HCT116 (cell line): ENCODE measurements around the gene SLAIN1. TPM values are rescaled to one million over a fixed set of nuclear protein-coding genes. Genes with fewer than 3 reads are reported as not detected.

ENCODE experiments used
- ATAC-seq: fragments of 200-7000 bp; cut with Tn5 transposase; 2 replicates; pipeline ENCODE4 v1.9.1; 2020; ENCODE audit warnings: mild to moderate bottlenecking, moderate library complexity
- BruUV-seq: library from RNA; stranded (reverse); fragments of 400-500 nt; replicated peaks from 2 replicates; lab custom pipeline; 2021; lab: Mats Ljungman, UMichigan
- CTCF ChIA-PET: fragments of 300-600 bp; sonication (Branson Sonifier 250); formaldehyde crosslinking; loops from one replicate; lab custom pipeline; 2021; ENCODE audit warnings: antibody characterized with exemption; lab: Charles Lee
- POLR2A ChIA-PET: fragments of 300-600, 350-600 bp; sonication (Branson Sonifier 250); formaldehyde crosslinking; loops from one replicate; lab custom pipeline; 2021; ENCODE audit warnings: antibody characterized with exemption; lab: Charles Lee
- RAD21 ChIA-PET, 2 experiments: fragments of 300-600 bp; sonication (Branson Sonifier 250); formaldehyde crosslinking; loops; one replicate each; lab custom pipeline; 2023; ENCODE audit warnings: low total read pairs in 2 of 2; ENCODE audit not compliant: uncharacterized antibody in 2 of 2, unreplicated experiment in 2 of 2, low non-redundant PET in 1 of 2; lab: Charles Lee
- DNase-seq: peaks from one replicate; pipeline ENCODE4 v3.0.0-alpha.2; 2010; ENCODE audit warnings: low read depth, low spot score
- H2AFZ ChIP-seq: fragments of 200-600 bp; shearing (Covaris generic), sonication (generic); 2 replicates; pipeline ENCODE4 v1.6.1; 2017; ENCODE audit warnings: low read depth, mixed run types, mixed read lengths, antibody characterized with exemption, low read length; ENCODE audit not compliant: poor library complexity, severe bottlenecking
- H3K27ac ChIP-seq: 2 replicates; pipeline ENCODE4 v1.5.1; 2012; ENCODE audit warnings: low read depth, low read length
- H3K27me3 ChIP-seq: fragments of 200-600 bp; sonication (generic); 2 replicates; pipeline ENCODE4 v1.6.1; 2016; ENCODE audit warnings: mixed run types, low read length, mixed read lengths; ENCODE audit not compliant: insufficient read depth
- H3K36me3 ChIP-seq, 2 experiments: fragments of 200-500 bp in 1 of 2; fragments of 200-600 bp in 1 of 2; sonication (Bioruptor generic) in 1 of 2; sonication (generic) in 1 of 2; 2 replicates each; pipeline versions ENCODE4 v1.5.1 to v1.6.1; 2014 to 2016; ENCODE audit warnings: low read length in 2 of 2, inconsistent platforms in 1 of 2, mixed read lengths in 1 of 2, mixed run types in 1 of 2; ENCODE audit not compliant: insufficient read depth in 2 of 2, control insufficient read depth in 1 of 2
- H3K4me1 ChIP-seq, 2 experiments: fragments of 200-600 bp in 1 of 2; sonication (generic) in 1 of 2; 2 replicates each; pipeline versions ENCODE4 v1.5.1 to v1.6.1; 2012 to 2017; ENCODE audit warnings: low read length in 2 of 2, inconsistent platforms in 1 of 2, mild to moderate bottlenecking in 1 of 2, mixed read lengths in 1 of 2, mixed run types in 1 of 2, moderate library complexity in 1 of 2; ENCODE audit not compliant: insufficient read depth in 2 of 2, control insufficient read depth in 1 of 2
- H3K4me2 ChIP-seq: fragments of 200-600 bp; sonication (generic); 2 replicates; pipeline ENCODE4 v1.6.1; 2017; ENCODE audit warnings: mixed run types, low read length, mixed read lengths
- H3K4me3 ChIP-seq, 2 experiments: fragments of 200-600 bp in 1 of 2; sonication (generic) in 1 of 2; replicated peaks in 1 of 2; 2 replicates each; pipeline ENCODE4 v1.5.1; 2011 to 2016; ENCODE audit warnings: low read length in 2 of 2, control low read depth in 1 of 2, low read depth in 1 of 2, mild to moderate bottlenecking in 1 of 2, mixed read lengths in 1 of 2, mixed run types in 1 of 2
- H3K79me2 ChIP-seq: fragments of 200-600 bp; sonication (generic); 2 replicates; pipeline ENCODE4 v1.6.1; 2017; ENCODE audit warnings: mild to moderate bottlenecking, mixed run types, low read length, moderate library complexity, mixed read lengths; ENCODE audit not compliant: insufficient read depth
- H3K9ac ChIP-seq: fragments of 200-600 bp; sonication (generic); 2 replicates; pipeline ENCODE4 v1.6.1; 2016; ENCODE audit warnings: low read length, mixed read lengths
- H3K9me2 ChIP-seq: fragments of 200-600 bp; sonication (generic), shearing (Covaris generic); 2 replicates; pipeline ENCODE4 v1.6.1; 2017; ENCODE audit warnings: mixed run types, mild to moderate bottlenecking, moderate library complexity; ENCODE audit not compliant: insufficient read depth
- H3K9me3 ChIP-seq, 2 experiments: fragments of 200-500 bp in 1 of 2; fragments of 200-600 bp in 1 of 2; sonication (Bioruptor generic) in 1 of 2; sonication (generic) in 1 of 2; 2 replicates each; pipeline ENCODE4 v1.6.1; 2014 to 2017; ENCODE audit warnings: low read length in 2 of 2, mixed read lengths in 2 of 2, inconsistent platforms in 1 of 2, low read depth in 1 of 2, mild to moderate bottlenecking in 1 of 2, mixed run types in 1 of 2, moderate library complexity in 1 of 2; ENCODE audit not compliant: control insufficient read depth in 1 of 2, insufficient read depth in 1 of 2
- H4K20me1 ChIP-seq: fragments of 200-600 bp; sonication (generic), shearing (Covaris generic); 2 replicates; pipeline ENCODE4 v1.6.1; 2017; ENCODE audit warnings: mixed run types, mild to moderate bottlenecking, moderate library complexity; ENCODE audit not compliant: insufficient read depth
- CBX3 ChIP-seq: IDR thresholded peaks from 2 replicates; pipeline ENCODE4 v1.6.1; 2012; ENCODE audit warnings: low read depth
- EGR1 ChIP-seq: IDR thresholded peaks from 2 replicates; pipeline ENCODE4 v1.6.1; 2012; ENCODE audit warnings: low read depth
- FOSL1 ChIP-seq: IDR thresholded peaks from 2 replicates; pipeline ENCODE4 v1.6.1; 2012; ENCODE audit warnings: low read depth
- JUND ChIP-seq: IDR thresholded peaks from 2 replicates; pipeline ENCODE4 v1.6.1; 2012
- POLR2AphosphoS5 ChIP-seq: IDR thresholded peaks from 2 replicates; pipeline ENCODE4 v1.6.1; 2011; ENCODE audit warnings: mild to moderate bottlenecking, low read depth, low read length, moderate library complexity
- SIN3A ChIP-seq: IDR thresholded peaks from 2 replicates; pipeline ENCODE4 v1.6.1; 2012; ENCODE audit warnings: low read depth
- SRF ChIP-seq: IDR thresholded peaks from 2 replicates; pipeline ENCODE4 v1.6.1; 2012; ENCODE audit warnings: low read depth
- TCF7L2 ChIP-seq: IDR thresholded peaks from 2 replicates; pipeline ENCODE4 v1.7.0; 2011; ENCODE audit warnings: borderline replicate concordance, inconsistent platforms; ENCODE audit not compliant: insufficient read depth, insufficient read length; ENCODE audit errors: extremely low read depth
- YY1 ChIP-seq: IDR thresholded peaks from 2 replicates; pipeline ENCODE4 v1.6.1; 2011; ENCODE audit warnings: low read length, low read depth, moderate library complexity, mild to moderate bottlenecking; ENCODE audit not compliant: insufficient replicate concordance; ENCODE audit errors: extremely low read depth
- ZFX ChIP-seq: fragments of 450-650 bp; IDR thresholded peaks from 2 replicates; pipeline ENCODE4 v1.6.1; 2017
- ZNF274 ChIP-seq: fragments of 200-500 bp; sonication (Bioruptor generic); IDR thresholded peaks from 2 replicates; pipeline ENCODE4 v1.6.1; 2014; ENCODE audit warnings: mild to moderate bottlenecking, low read depth, low read length, inconsistent platforms
- intact Hi-C: fragments of 100-400 bp; cut with micrococcal nuclease; formaldehyde crosslinking; loops from 2 replicates; pipeline ENCODE4 v1.10.0; 2022
- total RNA-seq: library from RNA; stranded (reverse); gene quantifications from one replicate; pipeline ENCODE4 v1.2.1, GENCODE V29; 2021; ENCODE audit not compliant: unreplicated experiment
- TF ChIP-seq, protein P1 (sequence below): IDR thresholded peaks from 2 replicates; pipeline ENCODE4 v1.6.1; 2012
- TF ChIP-seq, protein P2 (sequence below): IDR thresholded peaks from 2 replicates; pipeline ENCODE4 v1.6.1; 2011; ENCODE audit warnings: mild to moderate bottlenecking, low read length, moderate library complexity; ENCODE audit not compliant: insufficient replicate concordance; ENCODE audit errors: extremely low read depth
- TF ChIP-seq, protein P3 (sequence below), 3 experiments: fragments of 200-600 bp in 1 of 3; sonication (generic) in 1 of 3; IDR thresholded peaks in 2 of 3; conservative IDR thresholded peaks in 1 of 3; 2 replicates each; pipeline ENCODE4 v1.5.1; 2012 to 2017; ENCODE audit warnings: low read depth in 2 of 3, low read length in 2 of 3, antibody characterized with exemption in 1 of 3, borderline replicate concordance in 1 of 3, control low read depth in 1 of 3, mild to moderate bottlenecking in 1 of 3, mixed read lengths in 1 of 3, mixed run types in 1 of 3, moderate library complexity in 1 of 3; ENCODE audit not compliant: insufficient read depth in 1 of 3
- TF ChIP-seq, protein P4 (sequence below): IDR thresholded peaks from 2 replicates; pipeline ENCODE4 v1.6.1; 2012; ENCODE audit warnings: low read depth

SLAIN1 gene
- total RNA-seq, 1 experiment from 2014 or later, result 0.34 TPM

DNA sequence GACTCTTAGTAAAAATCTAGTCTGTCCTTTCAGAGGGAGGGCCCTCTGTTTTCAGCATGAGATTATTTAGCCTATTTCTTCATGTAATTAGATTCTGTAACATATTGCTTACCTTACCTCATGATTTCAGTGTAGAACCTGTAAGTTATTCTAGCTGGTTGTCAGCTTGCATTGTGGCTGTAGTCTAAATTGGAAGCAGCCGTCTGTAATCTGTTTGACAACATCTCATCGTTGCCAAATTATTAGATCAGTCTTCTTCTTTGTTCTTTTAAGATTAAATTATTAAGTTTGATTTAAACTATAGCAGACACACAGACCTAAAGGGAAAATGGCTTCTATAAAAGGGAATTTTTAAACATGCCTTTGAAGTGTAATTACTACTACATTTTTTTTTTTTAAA lies 34.8 kb downstream of the SLAIN1 start:
- no peaks in the 10 kb centered on the region for H4K20me1 ChIP-seq
- H3K9me2 ChIP-seq, result no peaks in the 10 kb centered on the region
- no peak overlapping the region for H3K4me3 ChIP-seq
- ATAC-seq, result no peak
- H3K36me3 ChIP-seq, result no peaks in the 10 kb centered on the region
- no peak overlapping the region for H3K27ac ChIP-seq
- no peak for TF ChIP-seq JUND
- TF ChIP-seq POLR2AphosphoS5, result no peak
- TF ChIP-seq SIN3A, result no peak
- TF ChIP-seq EGR1, result no peak
- TF ChIP-seq SRF, result no peak
- TF ChIP-seq, protein P1, sequence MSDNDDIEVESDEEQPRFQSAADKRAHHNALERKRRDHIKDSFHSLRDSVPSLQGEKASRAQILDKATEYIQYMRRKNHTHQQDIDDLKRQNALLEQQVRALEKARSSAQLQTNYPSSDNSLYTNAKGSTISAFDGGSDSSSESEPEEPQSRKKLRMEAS, result no peak
- no peak for TF ChIP-seq TCF7L2
- TF ChIP-seq ZNF274, result no peak
- TF ChIP-seq, protein P2, sequence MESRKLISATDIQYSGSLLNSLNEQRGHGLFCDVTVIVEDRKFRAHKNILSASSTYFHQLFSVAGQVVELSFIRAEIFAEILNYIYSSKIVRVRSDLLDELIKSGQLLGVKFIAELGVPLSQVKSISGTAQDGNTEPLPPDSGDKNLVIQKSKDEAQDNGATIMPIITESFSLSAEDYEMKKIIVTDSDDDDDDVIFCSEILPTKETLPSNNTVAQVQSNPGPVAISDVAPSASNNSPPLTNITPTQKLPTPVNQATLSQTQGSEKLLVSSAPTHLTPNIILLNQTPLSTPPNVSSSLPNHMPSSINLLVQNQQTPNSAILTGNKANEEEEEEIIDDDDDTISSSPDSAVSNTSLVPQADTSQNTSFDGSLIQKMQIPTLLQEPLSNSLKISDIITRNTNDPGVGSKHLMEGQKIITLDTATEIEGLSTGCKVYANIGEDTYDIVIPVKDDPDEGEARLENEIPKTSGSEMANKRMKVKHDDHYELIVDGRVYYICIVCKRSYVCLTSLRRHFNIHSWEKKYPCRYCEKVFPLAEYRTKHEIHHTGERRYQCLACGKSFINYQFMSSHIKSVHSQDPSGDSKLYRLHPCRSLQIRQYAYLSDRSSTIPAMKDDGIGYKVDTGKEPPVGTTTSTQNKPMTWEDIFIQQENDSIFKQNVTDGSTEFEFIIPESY, result no peak
- TF ChIP-seq ZFX, result no peak
- TF ChIP-seq, protein P3, sequence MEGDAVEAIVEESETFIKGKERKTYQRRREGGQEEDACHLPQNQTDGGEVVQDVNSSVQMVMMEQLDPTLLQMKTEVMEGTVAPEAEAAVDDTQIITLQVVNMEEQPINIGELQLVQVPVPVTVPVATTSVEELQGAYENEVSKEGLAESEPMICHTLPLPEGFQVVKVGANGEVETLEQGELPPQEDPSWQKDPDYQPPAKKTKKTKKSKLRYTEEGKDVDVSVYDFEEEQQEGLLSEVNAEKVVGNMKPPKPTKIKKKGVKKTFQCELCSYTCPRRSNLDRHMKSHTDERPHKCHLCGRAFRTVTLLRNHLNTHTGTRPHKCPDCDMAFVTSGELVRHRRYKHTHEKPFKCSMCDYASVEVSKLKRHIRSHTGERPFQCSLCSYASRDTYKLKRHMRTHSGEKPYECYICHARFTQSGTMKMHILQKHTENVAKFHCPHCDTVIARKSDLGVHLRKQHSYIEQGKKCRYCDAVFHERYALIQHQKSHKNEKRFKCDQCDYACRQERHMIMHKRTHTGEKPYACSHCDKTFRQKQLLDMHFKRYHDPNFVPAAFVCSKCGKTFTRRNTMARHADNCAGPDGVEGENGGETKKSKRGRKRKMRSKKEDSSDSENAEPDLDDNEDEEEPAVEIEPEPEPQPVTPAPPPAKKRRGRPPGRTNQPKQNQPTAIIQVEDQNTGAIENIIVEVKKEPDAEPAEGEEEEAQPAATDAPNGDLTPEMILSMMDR (IDR thresholded peaks at IDR 0.05 in 2 of 3, conservative IDR thresholded peaks at IDR 0.05 in 1 of 3; ENCODE audit: borderline replicate concordance in 1 of 3, insufficient read depth in 1 of 3, low read depth in 2 of 3, low read length in 2 of 3), result no peak
- TF ChIP-seq FOSL1, result no peak
- TF ChIP-seq YY1, result no peak
- TF ChIP-seq, protein P4, sequence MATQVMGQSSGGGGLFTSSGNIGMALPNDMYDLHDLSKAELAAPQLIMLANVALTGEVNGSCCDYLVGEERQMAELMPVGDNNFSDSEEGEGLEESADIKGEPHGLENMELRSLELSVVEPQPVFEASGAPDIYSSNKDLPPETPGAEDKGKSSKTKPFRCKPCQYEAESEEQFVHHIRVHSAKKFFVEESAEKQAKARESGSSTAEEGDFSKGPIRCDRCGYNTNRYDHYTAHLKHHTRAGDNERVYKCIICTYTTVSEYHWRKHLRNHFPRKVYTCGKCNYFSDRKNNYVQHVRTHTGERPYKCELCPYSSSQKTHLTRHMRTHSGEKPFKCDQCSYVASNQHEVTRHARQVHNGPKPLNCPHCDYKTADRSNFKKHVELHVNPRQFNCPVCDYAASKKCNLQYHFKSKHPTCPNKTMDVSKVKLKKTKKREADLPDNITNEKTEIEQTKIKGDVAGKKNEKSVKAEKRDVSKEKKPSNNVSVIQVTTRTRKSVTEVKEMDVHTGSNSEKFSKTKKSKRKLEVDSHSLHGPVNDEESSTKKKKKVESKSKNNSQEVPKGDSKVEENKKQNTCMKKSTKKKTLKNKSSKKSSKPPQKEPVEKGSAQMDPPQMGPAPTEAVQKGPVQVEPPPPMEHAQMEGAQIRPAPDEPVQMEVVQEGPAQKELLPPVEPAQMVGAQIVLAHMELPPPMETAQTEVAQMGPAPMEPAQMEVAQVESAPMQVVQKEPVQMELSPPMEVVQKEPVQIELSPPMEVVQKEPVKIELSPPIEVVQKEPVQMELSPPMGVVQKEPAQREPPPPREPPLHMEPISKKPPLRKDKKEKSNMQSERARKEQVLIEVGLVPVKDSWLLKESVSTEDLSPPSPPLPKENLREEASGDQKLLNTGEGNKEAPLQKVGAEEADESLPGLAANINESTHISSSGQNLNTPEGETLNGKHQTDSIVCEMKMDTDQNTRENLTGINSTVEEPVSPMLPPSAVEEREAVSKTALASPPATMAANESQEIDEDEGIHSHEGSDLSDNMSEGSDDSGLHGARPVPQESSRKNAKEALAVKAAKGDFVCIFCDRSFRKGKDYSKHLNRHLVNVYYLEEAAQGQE, result no peak
- no peak for TF ChIP-seq CBX3
- TF ChIP-seq, all 23 proteins: peak for 0
- 0 out of 2 replicates have a peak, but pooled peaks cover 12% of the 10 kb centered on the region for H3K27me3 ChIP-seq
- no peak for DNase-seq
- no peak overlapping the region for H3K4me2 ChIP-seq
- ChIA-PET RAD21 (no interaction called here), POLR2A (no interaction called here), CTCF (no interaction called here)
- intact Hi-C loops, result no loop called here
- H3K4me1 ChIP-seq, result no peaks in the 10 kb centered on the region
- BruUV-seq, result no TSS peak
- H3K9ac ChIP-seq, result no peak overlapping the region
- H2AFZ ChIP-seq, result no peak overlapping the region
- H3K9me3 ChIP-seq, result no peaks in the 10 kb centered on the region
- no peaks in the 10 kb centered on the region for H3K79me2 ChIP-seq
